Panc1 (cell line): ENCODE results near the gene HDHD2. TPM values are rescaled to one million over a fixed set of nuclear protein-coding genes. Genes with fewer than 3 reads are reported as not detected.

Experiments used
- ATAC-seq: fragments of 200-7000 bp; cut with Tn5 transposase; 2 replicates; pipeline ENCODE4 v1.9.1; 2020; ENCODE audit warnings: mild to moderate bottlenecking, moderate library complexity
- BruUV-seq: library from RNA; stranded (reverse); fragments of 400-500 nt; replicated peaks from 2 replicates; lab custom pipeline; 2021; lab: Mats Ljungman, UMichigan
- CTCF ChIA-PET: fragments of 300-600 bp; sonication (Branson Sonifier 250); formaldehyde crosslinking; loops from one replicate; lab custom pipeline; 2022; ENCODE audit warnings: antibody characterized with exemption; lab: Charles Lee
- POLR2A ChIA-PET: fragments of 300-600 bp; sonication (Branson Sonifier 250); formaldehyde crosslinking; loops from one replicate; lab custom pipeline; 2022; ENCODE audit warnings: antibody characterized with exemption; lab: Charles Lee
- DNase-seq: peaks from one replicate; pipeline ENCODE4 v3.0.0-alpha.2; 2010; ENCODE audit warnings: low read depth, low spot score
- H3K27ac ChIP-seq: 2 replicates; pipeline ENCODE4 v1.5.1; 2011; ENCODE audit warnings: mild to moderate bottlenecking, low read length, inconsistent platforms
- H3K27me3 ChIP-seq: fragments of 200-500 bp; sonication (Bioruptor generic); 2 replicates; pipeline ENCODE4 v1.6.0; 2014; ENCODE audit warnings: low read length, inconsistent platforms; ENCODE audit not compliant: control insufficient read depth, insufficient read depth
- H3K36me3 ChIP-seq: fragments of 200-500 bp; sonication (Bioruptor generic); 2 replicates; pipeline ENCODE4 v1.5.1; 2014; ENCODE audit warnings: inconsistent platforms, mild to moderate bottlenecking, low read length, moderate library complexity; ENCODE audit not compliant: control insufficient read depth, insufficient read depth
- H3K4me1 ChIP-seq: 2 replicates; pipeline ENCODE4 v1.5.1; 2011; ENCODE audit warnings: inconsistent platforms, mild to moderate bottlenecking, low read length, moderate library complexity; ENCODE audit not compliant: control insufficient read depth, insufficient read depth
- H3K4me3 ChIP-seq, 2 experiments: 2 replicates each; pipeline ENCODE4 v1.5.1; 2011 to 2012; ENCODE audit warnings: low read depth in 2 of 2, low read length in 2 of 2, mild to moderate bottlenecking in 2 of 2, inconsistent platforms in 1 of 2, moderate library complexity in 1 of 2
- H3K9me3 ChIP-seq: fragments of 200-500 bp; sonication (Bioruptor generic); 2 replicates; pipeline ENCODE4 v1.5.1; 2014; ENCODE audit warnings: low read depth, mild to moderate bottlenecking, inconsistent platforms, low read length, moderate library complexity; ENCODE audit not compliant: control insufficient read depth, insufficient read depth
- POLR2AphosphoS5 ChIP-seq: IDR thresholded peaks from 2 replicates; pipeline ENCODE4 v1.6.1; 2012; ENCODE audit warnings: mild to moderate bottlenecking, low read depth, low read length, moderate library complexity
- SIN3A ChIP-seq: IDR thresholded peaks from 2 replicates; pipeline ENCODE4 v1.6.1; 2012; ENCODE audit warnings: low read depth, mild to moderate bottlenecking, low read length, moderate library complexity, borderline replicate concordance; ENCODE audit not compliant: insufficient read depth
- TCF7L2 ChIP-seq: IDR thresholded peaks from 2 replicates; pipeline ENCODE4 v1.6.1; 2011; ENCODE audit warnings: mild to moderate bottlenecking, low read depth, low read length, inconsistent platforms
- in situ Hi-C: cut with HindIII; loops from 2 replicates; pipeline ENCODE4 v1.10.0; 2016; ENCODE audit warnings: low sequenced_read_pairs, low pct_unique_long_range_greater_than_20kb
- intact Hi-C: fragments of 100-400 bp; cut with micrococcal nuclease; formaldehyde crosslinking; loops from one replicate; pipeline ENCODE4 v1.10.0; 2022; ENCODE audit not compliant: unreplicated experiment
- total RNA-seq: library from RNA; stranded (reverse); gene quantifications from one replicate; pipeline ENCODE4 v1.2.1, GENCODE V29; 2021; ENCODE audit not compliant: unreplicated experiment
- TF ChIP-seq, protein P1 (sequence below), 2 experiments: IDR thresholded peaks; 2 replicates each; pipeline ENCODE4 v1.6.1; 2011 to 2012; ENCODE audit warnings: low read depth in 2 of 2, control low read depth in 1 of 2, low read length in 1 of 2, mild to moderate bottlenecking in 1 of 2, moderate library complexity in 1 of 2; ENCODE audit not compliant: insufficient read depth in 1 of 2
- TF ChIP-seq, protein P2 (sequence below): fragments of 450-650 bp; IDR thresholded peaks from 2 replicates; pipeline ENCODE4 v1.5.1; 2017; ENCODE audit warnings: mild to moderate bottlenecking

The HDHD2 gene
- total RNA-seq, 1 experiment from 2014 or later: 24.6 TPM

DNA sequence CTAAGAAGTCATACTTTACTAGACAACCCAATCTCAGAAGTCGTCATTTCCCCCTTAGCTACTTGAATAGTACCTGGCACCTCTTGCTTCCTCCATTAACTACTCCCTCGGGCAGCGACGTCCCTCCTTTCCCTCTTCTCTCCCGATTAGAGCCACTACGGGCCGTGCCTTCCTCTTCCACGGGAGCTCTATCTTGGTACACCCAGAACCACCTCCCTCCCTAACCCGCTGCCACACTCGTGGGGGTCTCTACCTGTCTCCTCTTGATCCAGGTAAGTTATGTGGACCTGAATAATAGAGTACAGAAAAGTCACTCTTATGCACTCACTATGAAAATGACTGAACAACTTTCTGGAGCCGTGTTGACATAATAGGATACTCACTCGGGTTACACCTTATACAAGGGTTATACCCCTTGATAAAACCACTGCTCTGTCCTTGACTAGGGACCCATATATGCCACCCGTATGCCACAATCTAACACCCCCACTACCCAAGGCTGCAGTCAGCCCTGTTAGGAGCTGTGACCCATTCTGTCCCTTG is 595 bp upstream of the HDHD2 start:
- POLR2A ChIA-PET: no interaction called here
- BruUV-seq: no TSS peak
- peak overlapping the region; percentile 84 for H3K27ac ChIP-seq

DNA sequence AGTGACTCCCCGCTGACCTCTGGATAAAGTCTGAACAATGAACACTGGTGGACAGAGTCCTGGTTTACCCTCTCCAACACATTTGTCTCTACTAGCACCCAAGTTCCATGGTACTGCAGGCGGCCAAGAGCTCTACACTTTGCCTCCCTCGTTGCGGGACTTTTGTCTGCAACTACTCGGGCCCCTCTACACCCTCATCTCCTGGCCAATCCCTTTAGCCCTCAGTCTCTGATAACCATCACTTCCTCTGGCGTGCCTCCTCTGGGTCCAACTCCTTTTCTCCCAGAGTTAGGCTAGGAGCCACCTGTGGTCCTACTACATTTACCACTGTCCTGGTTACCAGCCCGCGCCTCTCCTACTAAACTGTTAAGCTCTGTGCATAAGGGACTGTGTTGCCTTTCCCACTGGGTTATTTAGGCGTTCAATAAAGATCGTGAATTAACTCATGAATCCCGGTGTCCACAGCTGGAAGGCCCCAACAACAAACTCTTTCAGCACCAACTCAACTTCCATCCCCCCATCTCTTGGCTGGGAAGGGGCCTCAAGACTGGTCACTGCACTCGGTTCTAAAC is 757 bp downstream of the HDHD2 start:
- POLR2A ChIA-PET: no interaction called here
- ATAC-seq: 0 out of 2 replicates have a peak, but pooled peaks have one; percentile 5
- CTCF ChIA-PET: no interaction called here
- no TSS peak for BruUV-seq
- H3K9me3 ChIP-seq: no peaks in the 10 kb centered on the region
- TF ChIP-seq, protein P1, sequence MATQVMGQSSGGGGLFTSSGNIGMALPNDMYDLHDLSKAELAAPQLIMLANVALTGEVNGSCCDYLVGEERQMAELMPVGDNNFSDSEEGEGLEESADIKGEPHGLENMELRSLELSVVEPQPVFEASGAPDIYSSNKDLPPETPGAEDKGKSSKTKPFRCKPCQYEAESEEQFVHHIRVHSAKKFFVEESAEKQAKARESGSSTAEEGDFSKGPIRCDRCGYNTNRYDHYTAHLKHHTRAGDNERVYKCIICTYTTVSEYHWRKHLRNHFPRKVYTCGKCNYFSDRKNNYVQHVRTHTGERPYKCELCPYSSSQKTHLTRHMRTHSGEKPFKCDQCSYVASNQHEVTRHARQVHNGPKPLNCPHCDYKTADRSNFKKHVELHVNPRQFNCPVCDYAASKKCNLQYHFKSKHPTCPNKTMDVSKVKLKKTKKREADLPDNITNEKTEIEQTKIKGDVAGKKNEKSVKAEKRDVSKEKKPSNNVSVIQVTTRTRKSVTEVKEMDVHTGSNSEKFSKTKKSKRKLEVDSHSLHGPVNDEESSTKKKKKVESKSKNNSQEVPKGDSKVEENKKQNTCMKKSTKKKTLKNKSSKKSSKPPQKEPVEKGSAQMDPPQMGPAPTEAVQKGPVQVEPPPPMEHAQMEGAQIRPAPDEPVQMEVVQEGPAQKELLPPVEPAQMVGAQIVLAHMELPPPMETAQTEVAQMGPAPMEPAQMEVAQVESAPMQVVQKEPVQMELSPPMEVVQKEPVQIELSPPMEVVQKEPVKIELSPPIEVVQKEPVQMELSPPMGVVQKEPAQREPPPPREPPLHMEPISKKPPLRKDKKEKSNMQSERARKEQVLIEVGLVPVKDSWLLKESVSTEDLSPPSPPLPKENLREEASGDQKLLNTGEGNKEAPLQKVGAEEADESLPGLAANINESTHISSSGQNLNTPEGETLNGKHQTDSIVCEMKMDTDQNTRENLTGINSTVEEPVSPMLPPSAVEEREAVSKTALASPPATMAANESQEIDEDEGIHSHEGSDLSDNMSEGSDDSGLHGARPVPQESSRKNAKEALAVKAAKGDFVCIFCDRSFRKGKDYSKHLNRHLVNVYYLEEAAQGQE (IDR thresholded peaks at IDR 0.05; ENCODE audit: insufficient read depth in 1 of 2, low read depth in 2 of 2, low read length in 1 of 2): no peak
- TF ChIP-seq, protein P2, sequence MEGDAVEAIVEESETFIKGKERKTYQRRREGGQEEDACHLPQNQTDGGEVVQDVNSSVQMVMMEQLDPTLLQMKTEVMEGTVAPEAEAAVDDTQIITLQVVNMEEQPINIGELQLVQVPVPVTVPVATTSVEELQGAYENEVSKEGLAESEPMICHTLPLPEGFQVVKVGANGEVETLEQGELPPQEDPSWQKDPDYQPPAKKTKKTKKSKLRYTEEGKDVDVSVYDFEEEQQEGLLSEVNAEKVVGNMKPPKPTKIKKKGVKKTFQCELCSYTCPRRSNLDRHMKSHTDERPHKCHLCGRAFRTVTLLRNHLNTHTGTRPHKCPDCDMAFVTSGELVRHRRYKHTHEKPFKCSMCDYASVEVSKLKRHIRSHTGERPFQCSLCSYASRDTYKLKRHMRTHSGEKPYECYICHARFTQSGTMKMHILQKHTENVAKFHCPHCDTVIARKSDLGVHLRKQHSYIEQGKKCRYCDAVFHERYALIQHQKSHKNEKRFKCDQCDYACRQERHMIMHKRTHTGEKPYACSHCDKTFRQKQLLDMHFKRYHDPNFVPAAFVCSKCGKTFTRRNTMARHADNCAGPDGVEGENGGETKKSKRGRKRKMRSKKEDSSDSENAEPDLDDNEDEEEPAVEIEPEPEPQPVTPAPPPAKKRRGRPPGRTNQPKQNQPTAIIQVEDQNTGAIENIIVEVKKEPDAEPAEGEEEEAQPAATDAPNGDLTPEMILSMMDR: no peak
- no peak for TF ChIP-seq SIN3A
- H3K27ac ChIP-seq: peak overlapping the region; percentile 84
- no peak for DNase-seq
- no peaks in the 10 kb centered on the region; the same call in 1 of the 2 replicates for H3K4me1 ChIP-seq
- peak overlapping the region; percentile 58 to 90 for H3K4me3 ChIP-seq
- peaks cover 4% of the 10 kb centered on the region; the same call in 1 of the 2 replicates for H3K36me3 ChIP-seq
- intact Hi-C loops (no loop called here), in situ Hi-C loops (no loop called here)
- H3K27me3 ChIP-seq: no peaks in the 10 kb centered on the region

More for the DNA sequence above, 595 bp upstream of the HDHD2 start:
- in situ Hi-C loops: no loop called here
- DNase-seq (no peak), ATAC-seq (peak; percentile 24)
- Histone ChIP-seq H3K36me3 (peaks cover 4% of the 10 kb centered on the region), H3K27me3 (no peaks in the 10 kb centered on the region), H3K9me3 (no peaks in the 10 kb centered on the region), H3K4me3 (peak overlapping the region; percentile 58 to 90), H3K4me1 (no peaks in the 10 kb centered on the region; the same call in 1 of the 2 replicates)
- intact Hi-C loops: no loop called here
- CTCF ChIA-PET: no interaction called here
- TF ChIP-seq SIN3A (no peak), TCF7L2 (no peak), POLR2AphosphoS5 (no peak)
- TF ChIP-seq, protein P1 (IDR thresholded peaks at IDR 0.05; ENCODE audit: insufficient read depth in 1 of 2, low read depth in 2 of 2, low read length in 1 of 2): no peak
- TF ChIP-seq, protein P2: no peak
